HG02884 (cell line): ENCODE measurements around the gene HES4.

ENCODE experiments used
- ATAC-seq: cut with Tn5 transposase; IDR thresholded peaks from one replicate; pipeline ENCODE4 v1.9.1; 2021; ENCODE audit warnings: mild to moderate bottlenecking, moderate library complexity; ENCODE audit not compliant: unreplicated experiment

HES4 gene, protein sequence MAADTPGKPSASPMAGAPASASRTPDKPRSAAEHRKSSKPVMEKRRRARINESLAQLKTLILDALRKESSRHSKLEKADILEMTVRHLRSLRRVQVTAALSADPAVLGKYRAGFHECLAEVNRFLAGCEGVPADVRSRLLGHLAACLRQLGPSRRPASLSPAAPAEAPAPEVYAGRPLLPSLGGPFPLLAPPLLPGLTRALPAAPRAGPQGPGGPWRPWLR

DNA sequence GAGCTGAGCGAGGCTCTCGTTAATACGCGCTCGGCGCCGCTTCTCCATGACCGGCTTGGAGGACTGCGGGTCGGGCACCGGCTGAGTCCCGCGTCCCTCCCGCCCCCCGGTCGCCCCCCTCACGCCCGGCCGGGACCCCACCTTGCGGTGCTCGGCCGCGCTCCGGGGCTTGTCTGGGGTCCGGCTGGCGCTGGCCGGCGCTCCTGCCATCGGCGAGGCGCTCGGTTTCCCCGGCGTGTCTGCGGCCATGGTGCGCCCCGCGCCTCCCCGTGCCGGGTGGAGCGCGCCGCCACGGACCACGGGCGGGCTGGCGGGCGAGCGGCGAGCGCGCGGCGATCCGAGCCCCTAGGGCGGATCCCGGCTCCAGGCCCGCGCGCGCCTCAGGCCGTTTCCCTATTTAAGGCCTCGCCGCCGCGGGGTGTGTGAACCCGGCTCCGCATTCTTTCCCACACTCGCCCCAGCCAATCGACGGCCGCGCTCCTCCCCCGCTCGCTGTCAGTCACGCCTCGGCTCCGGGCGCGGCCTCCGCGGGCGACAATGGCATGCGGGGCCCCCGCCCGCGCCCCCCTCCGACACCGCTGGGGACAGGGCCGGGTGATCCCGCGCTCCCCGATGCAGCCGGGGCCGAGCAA is at the start of gene HES4:
HES4 (minus strand) TSS at position 373 of the 632 bp plus-strand sequence; CDS start at position 249, 124 bp downstream.
- no peak for ATAC-seq

DNA sequence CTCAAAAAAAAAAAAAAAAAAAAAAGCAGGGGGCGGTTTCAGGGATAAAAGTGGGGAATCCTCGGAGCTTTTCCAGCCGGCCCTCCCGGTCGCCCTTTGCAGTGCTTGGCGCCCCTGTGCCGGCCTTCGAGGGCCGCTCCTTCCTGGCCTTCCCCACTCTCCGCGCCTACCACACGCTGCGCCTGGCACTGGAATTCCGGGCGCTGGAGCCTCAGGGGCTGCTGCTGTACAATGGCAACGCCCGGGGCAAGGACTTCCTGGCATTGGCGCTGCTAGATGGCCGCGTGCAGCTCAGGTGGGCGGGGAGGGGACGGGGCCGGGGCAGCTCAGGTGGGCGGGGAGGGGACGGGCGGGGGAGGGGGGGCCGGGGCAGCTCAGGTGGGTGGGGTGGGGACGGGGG is 48.9 kb upstream of the HES4 start:
- no peak for ATAC-seq

DNA sequence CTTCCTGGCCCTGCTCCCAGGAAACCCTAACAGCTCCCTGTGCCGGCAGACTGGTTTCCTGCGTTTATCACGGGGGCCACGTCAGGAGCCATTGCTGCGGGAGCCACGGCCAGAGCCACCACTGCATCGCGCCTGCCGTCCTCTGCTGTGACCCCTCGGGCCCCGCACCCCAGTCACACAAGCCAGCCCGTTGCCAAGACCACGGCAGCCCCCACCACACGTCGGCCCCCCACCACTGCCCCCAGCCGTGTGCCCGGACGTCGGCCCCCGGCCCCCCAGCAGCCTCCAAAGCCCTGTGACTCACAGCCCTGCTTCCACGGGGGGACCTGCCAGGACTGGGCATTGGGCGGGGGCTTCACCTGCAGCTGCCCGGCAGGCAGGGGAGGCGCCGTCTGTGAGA is 48.1 kb upstream of the HES4 start:
- no peak for ATAC-seq

DNA sequence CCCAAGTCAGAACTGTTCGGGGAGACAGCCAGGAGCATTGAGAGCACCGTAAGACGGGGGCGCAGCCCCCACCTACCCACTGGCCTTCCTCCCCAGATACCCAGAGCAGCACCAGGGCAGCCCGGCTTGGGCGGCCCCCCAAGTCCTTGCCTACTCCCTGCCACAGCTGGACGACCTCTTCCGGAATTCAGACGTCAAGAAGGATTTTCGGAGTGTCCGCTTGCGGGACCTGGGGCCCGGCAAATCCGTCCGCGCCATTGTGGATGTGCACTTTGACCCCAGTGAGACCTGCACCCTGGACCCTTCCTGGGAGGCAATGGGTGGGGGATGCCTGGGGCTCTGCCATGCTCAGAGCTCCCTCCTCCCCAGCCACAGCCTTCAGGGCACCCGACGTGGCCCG is 47.5 kb upstream of the HES4 start:
- no peak for ATAC-seq

DNA sequence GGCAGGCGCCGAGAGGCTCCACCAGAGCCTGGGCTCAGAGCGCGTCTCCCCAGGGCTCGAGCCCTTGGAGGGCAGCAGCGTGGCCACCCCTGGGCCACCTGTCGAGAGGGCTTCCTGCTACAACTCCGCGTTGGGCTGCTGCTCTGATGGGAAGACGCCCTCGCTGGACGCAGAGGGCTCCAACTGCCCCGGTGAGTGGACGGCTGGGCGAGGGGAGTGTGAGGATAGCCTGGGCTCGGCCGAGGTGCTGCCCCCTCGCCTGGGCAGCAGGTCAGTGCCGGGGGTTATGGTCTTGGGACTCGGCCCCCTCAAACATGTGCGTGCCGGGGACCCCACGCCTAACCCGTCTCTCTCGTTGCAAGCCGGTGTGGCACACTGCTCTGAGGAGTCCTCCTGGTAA is 46.9 kb upstream of the HES4 start:
- ATAC-seq: no peak

DNA sequence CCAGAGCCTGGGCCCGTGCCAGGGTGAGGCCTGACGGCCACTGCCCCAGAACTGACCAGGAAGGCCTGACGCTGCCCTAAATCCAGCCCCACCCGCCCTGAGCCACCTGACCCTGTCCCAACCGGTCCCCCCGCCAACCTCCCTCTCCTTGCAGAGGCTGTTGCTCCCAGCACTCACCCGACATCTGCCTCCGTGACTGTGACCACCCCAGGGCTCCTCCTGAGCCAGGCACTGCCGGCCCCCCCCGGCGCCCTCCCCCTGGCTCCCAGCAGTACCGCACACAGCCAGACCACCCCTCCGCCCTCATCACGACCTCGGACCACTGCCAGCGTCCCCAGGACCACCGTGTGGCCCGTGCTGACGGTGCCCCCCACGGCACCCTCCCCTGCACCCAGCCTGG is 46.3 kb upstream of the HES4 start:
- ATAC-seq: no peak

DNA sequence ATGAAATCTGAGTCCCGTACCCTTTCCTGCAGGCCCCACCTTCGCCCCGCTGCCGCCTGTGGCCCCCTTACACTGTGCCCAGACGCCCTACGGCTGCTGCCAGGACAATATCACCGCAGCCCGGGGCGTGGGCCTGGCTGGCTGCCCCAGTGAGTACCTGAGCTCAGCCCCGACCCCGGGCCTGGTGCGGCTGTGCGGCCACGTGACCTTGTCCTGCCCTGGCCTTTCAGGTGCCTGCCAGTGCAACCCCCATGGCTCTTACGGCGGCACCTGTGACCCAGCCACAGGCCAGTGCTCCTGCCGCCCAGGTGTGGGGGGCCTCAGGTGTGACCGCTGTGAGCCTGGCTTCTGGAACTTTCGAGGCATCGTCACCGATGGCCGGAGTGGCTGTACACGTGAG is 45.2 kb upstream of the HES4 start:
- ATAC-seq: no peak

DNA sequence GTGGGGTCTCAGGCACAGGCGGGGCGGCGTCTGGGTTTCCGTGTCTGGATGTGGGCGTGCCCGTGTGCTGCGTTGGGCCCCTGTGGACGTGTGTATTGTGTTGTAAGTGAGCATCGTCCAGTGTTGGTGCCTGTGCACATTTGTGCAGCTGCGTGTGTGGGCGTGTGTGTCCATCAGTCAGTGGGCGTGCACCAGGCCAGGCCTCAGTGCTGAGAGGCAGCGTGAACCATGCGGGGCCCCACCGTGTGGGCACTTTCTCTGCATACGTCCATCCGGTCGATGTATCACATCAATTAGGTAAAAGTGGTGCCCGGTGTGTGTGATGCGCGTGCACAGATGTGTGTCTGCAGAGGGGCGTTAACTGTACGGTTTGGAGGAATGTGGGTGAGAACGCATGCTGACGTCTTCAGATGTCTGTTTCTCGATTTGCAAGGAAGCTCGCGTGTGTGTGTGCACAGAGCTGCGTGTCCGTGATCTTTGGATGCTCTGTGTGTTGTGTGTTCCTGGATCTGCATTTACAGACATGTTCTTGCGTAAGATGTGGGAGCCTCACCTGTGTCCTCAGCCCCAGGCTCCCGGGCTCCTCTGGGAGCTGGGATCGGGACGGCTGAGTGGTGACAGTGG is 44.7 kb upstream of the HES4 start:
- ATAC-seq: no peak

DNA sequence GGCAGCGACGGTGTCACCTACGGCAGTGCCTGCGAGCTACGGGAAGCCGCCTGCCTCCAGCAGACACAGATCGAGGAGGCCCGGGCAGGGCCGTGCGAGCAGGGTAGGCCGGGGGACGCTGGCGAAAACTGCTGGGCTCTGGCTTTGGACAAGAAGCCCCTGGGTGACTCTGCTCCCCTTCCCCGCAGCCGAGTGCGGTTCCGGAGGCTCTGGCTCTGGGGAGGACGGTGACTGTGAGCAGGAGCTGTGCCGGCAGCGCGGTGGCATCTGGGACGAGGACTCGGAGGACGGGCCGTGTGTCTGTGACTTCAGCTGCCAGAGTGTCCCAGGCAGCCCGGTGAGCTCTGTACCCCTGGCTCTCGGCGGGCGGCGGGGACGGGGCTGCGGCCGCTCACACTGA is 44.0 kb upstream of the HES4 start:
- no peak for ATAC-seq

DNA sequence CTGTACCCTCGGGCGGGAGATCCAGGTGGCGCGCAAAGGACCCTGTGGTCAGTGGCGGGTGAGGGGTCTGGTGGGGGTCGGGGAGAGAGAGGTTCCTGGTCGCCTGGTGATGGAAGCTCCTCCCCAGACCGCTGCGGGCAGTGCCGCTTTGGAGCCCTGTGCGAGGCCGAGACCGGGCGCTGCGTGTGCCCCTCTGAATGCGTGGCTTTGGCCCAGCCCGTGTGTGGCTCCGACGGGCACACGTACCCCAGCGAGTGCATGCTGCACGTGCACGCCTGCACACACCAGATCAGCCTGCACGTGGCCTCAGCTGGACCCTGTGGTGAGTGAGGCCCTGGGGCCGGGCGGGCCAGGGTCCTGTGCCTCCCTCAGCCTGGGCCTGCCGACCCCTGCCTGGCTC is 43.5 kb upstream of the HES4 start:
- no peak for ATAC-seq

DNA sequence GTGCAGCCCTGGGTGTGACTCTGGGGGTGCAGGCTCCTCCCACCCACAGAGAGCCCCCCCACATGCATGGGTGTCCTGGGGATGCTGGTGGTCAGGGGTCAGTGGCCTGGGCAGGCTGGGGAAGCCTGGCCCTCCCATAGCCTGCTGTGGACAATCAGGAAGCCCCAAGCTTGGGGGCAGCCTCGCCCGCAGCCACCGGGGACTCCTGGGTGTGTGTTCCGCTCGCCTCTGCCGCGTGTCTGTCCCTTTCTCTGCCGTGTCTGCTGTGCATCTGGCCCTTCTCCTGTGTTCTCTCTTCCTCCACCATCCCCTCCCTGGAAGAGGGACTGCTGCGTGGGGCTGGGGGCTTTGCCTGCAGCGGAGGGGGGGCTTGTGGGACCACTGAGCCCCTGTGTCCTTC is 42.9 kb upstream of the HES4 start:
- ATAC-seq: no peak

DNA sequence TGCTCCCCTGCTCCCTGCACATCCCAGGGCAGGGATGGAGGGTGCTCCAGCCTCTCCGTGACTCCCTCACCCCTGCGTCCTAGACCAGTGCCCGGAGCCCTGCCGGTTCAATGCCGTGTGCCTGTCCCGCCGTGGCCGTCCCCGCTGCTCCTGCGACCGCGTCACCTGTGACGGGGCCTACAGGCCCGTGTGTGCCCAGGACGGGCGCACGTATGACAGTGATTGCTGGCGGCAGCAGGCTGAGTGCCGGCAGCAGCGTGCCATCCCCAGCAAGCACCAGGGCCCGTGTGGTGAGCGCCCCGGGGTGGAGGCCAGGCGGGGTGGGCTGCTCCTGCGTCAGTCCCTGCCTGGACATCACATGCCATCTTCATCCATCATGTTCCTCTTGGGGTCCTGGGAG is 42.0 kb upstream of the HES4 start:
- ATAC-seq: no peak

DNA sequence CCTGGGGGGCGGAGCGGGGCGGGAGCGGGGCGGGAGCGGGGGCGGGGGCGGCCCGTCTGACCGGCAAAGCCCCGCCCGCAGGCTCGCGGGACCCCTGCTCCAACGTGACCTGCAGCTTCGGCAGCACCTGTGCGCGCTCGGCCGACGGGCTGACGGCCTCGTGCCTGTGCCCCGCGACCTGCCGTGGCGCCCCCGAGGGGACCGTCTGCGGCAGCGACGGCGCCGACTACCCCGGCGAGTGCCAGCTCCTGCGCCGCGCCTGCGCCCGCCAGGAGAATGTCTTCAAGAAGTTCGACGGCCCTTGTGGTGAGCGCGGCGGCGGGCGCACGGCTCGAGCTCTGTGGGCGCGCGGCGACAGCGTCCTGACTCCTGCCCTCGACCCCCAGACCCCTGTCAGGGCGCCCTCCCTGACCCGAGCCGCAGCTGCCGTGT is 41.2 kb upstream of the HES4 start:
- no peak for ATAC-seq

DNA sequence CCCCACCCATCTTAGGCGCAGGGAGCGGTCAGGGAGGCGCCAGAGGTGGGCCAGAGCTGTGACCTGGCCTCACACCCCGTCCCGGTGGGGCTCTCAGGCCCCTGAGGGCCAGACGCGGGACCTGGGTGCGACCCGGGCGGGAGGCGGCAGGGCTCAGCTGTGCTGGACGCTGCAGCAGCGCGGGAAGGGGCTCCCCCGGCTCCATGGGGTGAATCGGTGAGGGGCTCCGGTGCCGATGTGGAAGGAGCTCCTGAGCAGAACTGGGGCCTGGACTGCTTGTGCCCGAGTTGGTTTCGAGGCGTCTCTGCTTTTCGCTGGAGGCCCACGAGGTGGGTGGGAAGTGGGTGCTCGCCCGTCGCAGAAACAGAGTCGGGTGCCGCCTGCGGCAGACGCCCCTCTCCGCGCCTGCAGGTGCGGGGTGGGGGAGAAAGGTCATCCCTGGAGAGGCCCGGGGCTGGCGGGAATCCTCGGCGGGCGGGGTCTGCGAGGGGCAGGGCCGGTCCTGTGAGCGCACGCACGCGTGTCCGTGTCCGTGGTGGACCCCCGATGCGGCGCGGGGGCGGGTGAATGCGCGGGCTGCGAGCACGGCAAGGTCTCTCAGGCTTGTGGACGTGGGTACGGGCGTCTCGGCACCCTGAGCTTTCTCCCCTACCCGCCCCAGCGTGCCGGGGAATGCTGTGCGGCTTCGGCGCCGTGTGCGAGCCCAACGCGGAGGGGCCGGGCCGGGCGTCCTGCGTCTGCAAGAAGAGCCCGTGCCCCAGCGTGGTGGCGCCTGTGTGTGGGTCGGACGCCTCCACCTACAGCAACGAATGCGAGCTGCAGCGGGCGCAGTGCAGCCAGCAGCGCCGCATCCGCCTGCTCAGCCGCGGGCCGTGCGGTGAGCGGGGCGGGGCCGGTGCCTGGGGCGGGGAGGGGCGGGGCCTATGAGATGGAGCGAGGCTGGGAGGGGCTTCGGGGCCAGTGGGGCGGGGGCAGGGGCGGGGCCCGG is 40.4 kb upstream of the HES4 start:
- ATAC-seq: no peak

DNA sequence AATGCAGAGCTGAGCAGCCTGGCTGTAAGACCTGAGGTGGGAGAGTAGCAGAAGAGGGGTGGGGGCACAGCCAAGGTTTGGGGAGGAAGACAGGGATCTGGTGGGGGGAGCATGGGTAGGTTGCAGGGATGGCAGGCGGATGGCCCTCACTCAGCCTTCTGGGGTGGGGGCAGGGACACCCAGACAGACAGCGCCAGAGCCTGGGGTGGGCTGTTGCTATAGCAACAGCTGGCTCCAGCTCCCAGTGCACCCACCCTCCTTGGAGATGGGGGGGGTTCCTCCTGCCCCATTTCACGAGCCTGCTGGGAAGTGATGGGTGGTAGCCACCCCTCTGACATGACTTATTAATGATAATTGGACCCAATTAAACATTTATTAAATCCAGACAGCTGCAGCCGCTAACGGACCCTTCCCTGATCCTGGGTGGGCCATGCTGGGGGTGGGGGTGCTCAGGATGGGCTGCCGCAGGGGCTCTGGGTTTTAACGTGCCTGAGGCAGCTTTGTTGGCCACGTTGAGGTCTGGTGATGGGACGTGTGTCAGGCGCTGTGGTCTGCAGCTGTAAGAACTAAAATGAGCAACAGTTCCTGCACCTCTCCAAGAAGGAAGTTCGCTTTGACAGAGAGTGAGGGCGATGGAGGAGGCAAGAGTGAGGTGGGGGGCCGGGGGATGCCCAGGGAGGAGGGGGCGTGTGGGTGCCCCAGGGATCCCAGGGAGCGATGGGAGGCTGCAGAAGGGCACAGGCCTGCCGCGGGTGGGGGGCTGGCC is 39.4 kb upstream of the HES4 start:
- no peak for ATAC-seq

DNA sequence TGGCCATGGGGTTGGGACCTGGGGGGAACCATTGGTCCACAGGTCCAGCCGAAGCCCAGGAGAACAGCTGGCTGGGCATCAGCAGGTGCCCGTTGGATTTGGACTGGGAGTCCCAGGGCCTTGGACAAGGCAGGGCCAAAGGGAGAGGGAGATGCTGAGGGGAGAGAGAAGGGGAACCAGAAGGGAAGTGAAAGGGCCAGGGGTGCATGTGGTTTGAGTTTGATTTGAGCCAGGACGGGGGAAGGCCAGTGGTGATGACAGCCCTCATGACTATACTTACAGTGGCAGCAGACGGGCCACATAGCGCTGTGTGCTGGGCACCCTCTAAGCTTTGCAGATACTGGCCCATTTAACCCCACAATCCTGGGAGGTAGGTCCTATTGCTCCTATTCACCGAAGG is 38.8 kb upstream of the HES4 start:
- ATAC-seq: no peak

DNA sequence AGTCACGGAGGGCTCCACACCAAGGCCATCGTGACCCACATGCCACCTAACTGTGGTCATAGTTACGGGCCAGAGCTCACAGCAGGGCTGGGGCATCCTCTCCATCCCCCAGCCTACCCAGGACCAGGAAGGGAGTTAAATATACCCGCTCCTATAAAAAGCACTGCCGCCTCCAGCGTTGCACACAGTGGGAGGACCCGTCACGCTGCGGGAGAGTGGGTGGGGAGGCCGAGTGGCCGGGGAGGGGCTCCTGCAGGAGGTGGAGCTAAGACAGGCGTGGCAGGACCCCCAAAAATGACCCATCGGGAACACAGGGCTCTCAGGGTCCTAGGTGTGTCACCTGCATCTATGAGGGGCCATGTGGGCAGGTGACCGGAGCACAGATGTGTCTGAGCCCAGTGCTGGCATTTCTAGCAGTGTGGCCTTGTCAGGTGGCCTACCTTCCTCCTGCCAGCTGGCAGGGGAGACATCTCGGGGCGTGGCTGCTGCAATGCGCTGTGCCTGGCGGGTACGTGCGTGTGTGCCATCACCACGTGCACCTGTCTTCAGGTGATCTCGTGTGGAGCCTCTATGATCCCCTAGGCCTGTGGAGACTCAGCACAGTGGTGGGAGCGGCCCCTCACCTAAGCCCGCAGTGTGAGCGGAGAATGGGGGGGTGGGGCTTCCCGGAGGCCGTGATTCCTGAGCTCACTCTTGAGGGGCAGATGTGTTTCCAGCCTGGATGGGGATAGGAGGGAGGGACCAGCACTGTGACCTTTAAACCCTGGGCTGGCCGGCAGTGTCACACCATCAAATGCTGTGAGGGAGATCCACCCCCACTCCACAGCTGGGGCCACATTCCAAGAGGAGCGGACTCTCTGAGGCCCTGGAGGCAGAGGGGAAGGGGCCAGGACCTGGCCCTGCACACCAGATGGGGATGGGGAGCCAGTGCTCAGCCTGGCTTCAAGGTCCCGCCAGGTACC is 37.8 kb upstream of the HES4 start:
- ATAC-seq: no peak

DNA sequence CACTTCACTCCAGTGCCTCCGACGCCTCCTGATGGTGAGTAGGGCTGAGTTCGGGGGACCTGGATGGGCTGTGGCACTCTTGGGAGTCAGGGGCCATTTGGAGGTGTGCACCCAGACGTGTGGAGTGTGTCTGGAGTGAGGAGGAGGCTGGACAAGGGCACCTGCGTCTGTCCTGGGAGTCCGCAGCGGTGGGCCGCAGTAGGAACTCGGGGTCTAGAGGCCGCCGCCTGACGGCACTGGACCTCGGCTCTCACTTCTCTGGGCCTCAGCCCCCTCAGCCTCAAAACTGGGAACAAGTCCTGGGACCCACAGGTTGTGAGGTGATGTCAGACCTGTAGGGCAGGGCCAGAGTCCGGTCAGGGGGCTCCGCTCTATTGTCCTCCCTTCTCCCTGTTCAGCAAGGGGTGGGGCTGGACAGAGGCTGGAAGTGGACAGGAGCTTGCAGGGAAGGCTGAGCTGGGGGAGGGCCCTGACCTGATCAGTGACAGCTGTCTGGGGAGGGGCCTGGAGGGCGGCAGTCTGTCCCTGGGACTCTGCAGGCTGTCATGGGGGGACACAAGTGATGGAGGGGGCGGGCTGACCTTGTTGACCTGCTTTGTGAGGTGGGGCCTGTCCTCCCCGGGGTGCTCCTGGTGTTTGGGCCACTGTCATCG is 35.5 kb upstream of the HES4 start:
- ATAC-seq: no peak

DNA sequence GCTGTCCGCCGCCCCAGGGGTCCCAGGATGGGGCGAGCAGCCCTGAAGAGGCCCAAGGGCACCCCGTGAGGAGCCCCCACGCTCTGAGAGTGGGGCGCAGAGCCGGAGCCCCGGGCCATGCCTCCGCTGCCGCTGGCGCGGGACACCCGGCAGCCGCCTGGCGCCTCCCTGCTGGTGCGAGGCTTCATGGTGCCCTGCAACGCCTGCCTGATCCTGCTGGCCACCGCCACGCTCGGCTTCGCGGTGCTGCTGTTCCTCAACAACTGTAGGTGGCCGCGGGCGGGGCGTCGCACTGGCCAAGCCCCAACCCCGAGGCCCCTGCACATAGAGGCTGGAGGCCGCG is 34.5 kb upstream of the HES4 start:
- no peak for ATAC-seq
